Bone marrow (tissue), 2 donors: Measurements from ENCODE around the gene BCAS3.
"Not testable (repeated sequence)": the region's sequence is repeated elsewhere in the genome, so short reads cannot be mapped to it uniquely, and the experiment has no call there.

ENCODE experiments used
- DNase-seq, 2 donors: peaks; one replicate each; lab custom pipeline; 2025; lab: John Stamatoyannopoulos, UW

The BCAS3 gene

GRCh38 chr17:60798576-60798975, 120.9 kb downstream of the BCAS3 start:
- DNase-seq = no peak

- no peak for DNase-seq
These were observed 124.7 kb downstream of the BCAS3 start for GRCh38 chr17:60802377-60802776.

GRCh38 chr17:60803059-60803458, 125.4 kb downstream of the BCAS3 start:
- DNase-seq = no peak

GRCh38 chr17:60804831-60805230, 127.2 kb downstream of the BCAS3 start:
- no peak for DNase-seq

GRCh38 chr17:60809421-60809820, 131.8 kb downstream of the BCAS3 start:
- no peak for DNase-seq

- not testable (repeated sequence) for DNase-seq
These were observed 137.3 kb downstream of the BCAS3 start for GRCh38 chr17:60814941-60815340.

- no peak for DNase-seq
These were observed 139.5 kb downstream of the BCAS3 start for GRCh38 chr17:60817192-60817591.

GRCh38 chr17:60819447-60820130, 141.9 kb downstream of the BCAS3 start:
- no peak for DNase-seq

GRCh38 chr17:60823515-60823914, 145.9 kb downstream of the BCAS3 start:
- DNase-seq = no peak

GRCh38 chr17:60825351-60825750, 147.7 kb downstream of the BCAS3 start:
- no peak for DNase-seq

GRCh38 chr17:60827943-60828342, 150.3 kb downstream of the BCAS3 start:
- no peak for DNase-seq

- DNase-seq = no peak
These were observed 154.5 kb downstream of the BCAS3 start for GRCh38 chr17:60832151-60832585.

- DNase-seq = no peak
These were observed 155.0 kb downstream of the BCAS3 start for GRCh38 chr17:60832631-60833030.

- no peak for DNase-seq
These were observed 162.8 kb downstream of the BCAS3 start for GRCh38 chr17:60840456-60840855.

- no peak for DNase-seq
These were observed 167.4 kb downstream of the BCAS3 start for GRCh38 chr17:60845012-60845411.

- no peak for DNase-seq
These were observed 168.5 kb downstream of the BCAS3 start for GRCh38 chr17:60846175-60846574.

- no peak for DNase-seq
These were observed 173.5 kb downstream of the BCAS3 start for GRCh38 chr17:60851181-60851580.

- DNase-seq = no peak
These were observed 180.0 kb downstream of the BCAS3 start for GRCh38 chr17:60857556-60858080.

- DNase-seq = no peak
These were observed 184.8 kb downstream of the BCAS3 start for GRCh38 chr17:60862482-60862881.

GRCh38 chr17:60863892-60864707, 186.4 kb downstream of the BCAS3 start:
- peak in 1 of 2 donors; percentile 4 for DNase-seq

GRCh38 chr17:60864708-60865005, 187.0 kb downstream of the BCAS3 start:
- no peak for DNase-seq

GRCh38 chr17:60874772-60875171, 197.1 kb downstream of the BCAS3 start:
- DNase-seq = no peak
